Lung (tissue), 12 donors: Measurements from ENCODE around the gene ARID1B. TPM values are rescaled to one million over a fixed set of nuclear protein-coding genes. Genes with fewer than 3 reads are reported as not detected.

ENCODE experiments used
- ATAC-seq: fragments of 200-7000 bp; cut with Tn5 transposase; one replicate; pipeline ENCODE4 v1.9.1; 2020; ENCODE audit warnings: moderate number of reproducible peaks; ENCODE audit not compliant: insufficient read depth, low FRiP score
- DNase-seq, 3 donors: peaks; one replicate each; pipeline ENCODE4 v3.0.0-alpha.2; 2013 to 2017
- H3K27ac ChIP-seq, 2 donors: one replicate each; pipeline ENCODE4 v1.5.1; 2013; ENCODE audit warnings: mild to moderate bottlenecking in 2 of 2, moderate library complexity in 2 of 2, control low read depth in 1 of 2, inconsistent platforms in 1 of 2, low read depth in 1 of 2, low read length in 1 of 2
- H3K27me3 ChIP-seq, 3 donors: one replicate each; pipeline ENCODE4 v1.5.1; 2013; ENCODE audit warnings: low read length in 2 of 3; ENCODE audit not compliant: control insufficient read depth in 3 of 3, insufficient read depth in 3 of 3
- H3K36me3 ChIP-seq, 4 donors: one replicate each; pipeline ENCODE4 v1.5.1; 2013; ENCODE audit warnings: low read length in 4 of 4, mild to moderate bottlenecking in 1 of 4, moderate library complexity in 1 of 4; ENCODE audit not compliant: control insufficient read depth in 4 of 4, insufficient read depth in 4 of 4
- H3K4me1 ChIP-seq, 5 donors: one replicate each; pipeline ENCODE4 v1.5.1; 2013; ENCODE audit warnings: low read length in 5 of 5, mild to moderate bottlenecking in 2 of 5, moderate library complexity in 1 of 5; ENCODE audit not compliant: control insufficient read depth in 5 of 5, insufficient read depth in 5 of 5
- H3K4me3 ChIP-seq: one replicate; pipeline ENCODE4 v1.5.1; 2013; ENCODE audit warnings: mild to moderate bottlenecking, control low read depth, moderate library complexity
- H3K9ac ChIP-seq, 2 donors: one replicate each; pipeline ENCODE4 v1.5.1; 2013; ENCODE audit warnings: low read length in 2 of 2, control low read depth in 1 of 2; ENCODE audit not compliant: insufficient read depth in 1 of 2
- H3K9me3 ChIP-seq, 4 donors: one replicate each; pipeline ENCODE4 v1.5.1; 2013; ENCODE audit warnings: low read length in 3 of 4, mild to moderate bottlenecking in 1 of 4, moderate library complexity in 1 of 4; ENCODE audit not compliant: control insufficient read depth in 4 of 4, insufficient read depth in 3 of 4
- CTCF ChIP-seq: IDR thresholded peaks from 2 replicates; pipeline ENCODE4 v1.5.1; 2012; ENCODE audit warnings: mild to moderate bottlenecking; ENCODE audit errors: control extremely low read depth, extremely low read depth
- WGBS, 2 donors: extraction: QIAGEN DNeasy Blood & Tissue Kit; methylation state at CpG; one replicate each; pipeline ENCODE4 v1.1.7; 2013; 5-methylcytosine and 5-hydroxymethylcytosine counted together
- polyA plus RNA-seq, 2 donors: library from polyadenylated mRNA; stranded (reverse); fragments of 200-250 nt; gene quantifications; one replicate each; pipeline ENCODE4 v1.2.1, GENCODE V29; 2013
- total RNA-seq, 2 donors: library from RNA; depleted of rRNA in 1 of 2; stranded (reverse); fragments of >200 nt in 1 of 2; gene quantifications; one replicate each; pipeline ENCODE4 v1.2.1, GENCODE V29; 2014 to 2021
- donor health status: control.
- donor health status: control.
- donor health status: Bipolar disorder and iron deficiency.
- donor health status: healthy.
- donor health status: DM: yes; HTN: yes; CAD: no.

ARID1B gene
- total and polyA plus RNA-seq, 4 donors: 10.5 to 239 (median 50.9) TPM

GRCh38 chr6:157172830-157173536 is 395.8 kb downstream of the ARID1B start:
- H3K27ac ChIP-seq: no peak overlapping the region
- H3K36me3 ChIP-seq: peaks cover 0 to 8% (median 4%) of the 10 kb centered on the region in 4 donors
- DNase-seq (no peak), ATAC-seq (no peak)
- H3K4me3 ChIP-seq: no peak overlapping the region
- 92 to 94% methylated on average over 5 of the region's 5 CpGs for WGBS, 2 donors
- H3K4me1 ChIP-seq: peaks cover 0 to 26% (median 4%) of the 10 kb centered on the region in 5 donors
- H3K9ac ChIP-seq: no peak overlapping the region
- H3K27me3 ChIP-seq: no peaks in the 10 kb centered on the region
- no peak for TF ChIP-seq CTCF
- no peaks in the 10 kb centered on the region for H3K9me3 ChIP-seq

GRCh38 chr6:157173776-157174175 is 396.6 kb downstream of the ARID1B start:
- DNase-seq: no peak

GRCh38 chr6:157174731-157175130 is 397.6 kb downstream of the ARID1B start:
- Histone ChIP-seq H3K4me1 (peaks cover 0 to 24% (median 4%) of the 10 kb centered on the region in 5 donors), H3K9ac (no peak overlapping the region), H3K4me3 (no peak overlapping the region), H3K27ac (no peak overlapping the region), H3K36me3 (peaks cover 0 to 7% (median 4%) of the 10 kb centered on the region in 4 donors), H3K9me3 (no peaks in the 10 kb centered on the region), H3K27me3 (no peaks in the 10 kb centered on the region)
- DNase-seq (no peak), ATAC-seq (no peak)
- no peak for TF ChIP-seq CTCF

More at GRCh38 chr6:157173776-157174175, 396.6 kb downstream of the ARID1B start:
- H3K27me3 ChIP-seq: no peaks in the 10 kb centered on the region
- no peak overlapping the region for H3K4me3 ChIP-seq
- no peak for TF ChIP-seq CTCF
- no peak for ATAC-seq
- WGBS, 2 donors: 94 to 96% methylated on average over 8 of the region's 8 CpGs
- H3K36me3 ChIP-seq: peaks cover 0 to 7% (median 4%) of the 10 kb centered on the region in 4 donors
- H3K27ac ChIP-seq: no peak overlapping the region
- H3K9ac ChIP-seq: no peak overlapping the region
- H3K9me3 ChIP-seq: no peaks in the 10 kb centered on the region
- H3K4me1 ChIP-seq: peaks cover 0 to 26% (median 4%) of the 10 kb centered on the region in 5 donors
